HG03565 (cell line): ENCODE results near the gene OGA.

Source experiments
- ATAC-seq: cut with Tn5 transposase; IDR thresholded peaks from one replicate; pipeline ENCODE4 v1.9.1; 2021; ENCODE audit warnings: mild to moderate bottlenecking, moderate library complexity; ENCODE audit not compliant: unreplicated experiment

Gene OGA

DNA sequence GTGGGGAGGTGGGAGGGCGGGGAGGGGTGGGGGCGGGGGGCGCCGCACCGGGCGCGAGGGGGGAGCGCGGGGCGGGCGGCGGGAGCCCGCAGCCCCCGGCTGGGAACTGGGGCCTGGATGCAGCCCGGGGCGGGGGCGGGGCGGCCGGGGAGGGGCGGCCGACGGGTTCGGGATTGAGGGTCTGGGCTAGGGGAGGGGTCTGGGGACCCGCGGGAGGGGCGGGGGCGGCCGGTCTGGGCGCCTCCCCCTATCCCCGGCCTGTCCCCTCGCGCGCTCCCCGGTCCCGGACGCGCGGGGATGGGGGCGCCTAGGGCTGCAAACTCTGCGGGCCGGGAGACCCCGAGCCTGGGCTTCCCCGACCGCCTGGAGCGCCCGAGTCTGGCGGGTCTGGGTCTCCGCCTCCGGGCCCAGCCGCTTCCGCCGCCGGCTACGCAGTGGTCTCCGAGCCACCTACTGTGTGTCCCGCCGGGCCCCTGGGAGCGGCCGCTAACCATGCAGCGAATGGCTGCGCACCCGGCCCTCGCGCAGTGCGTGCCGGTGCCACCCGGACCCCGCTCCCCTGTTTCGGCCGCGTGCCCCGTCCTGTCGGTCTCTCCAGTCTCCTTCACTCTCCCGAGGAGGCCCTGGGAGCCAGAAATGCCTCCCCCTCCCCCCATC is 42.0 kb downstream of the OGA start:
- no peak for ATAC-seq

DNA sequence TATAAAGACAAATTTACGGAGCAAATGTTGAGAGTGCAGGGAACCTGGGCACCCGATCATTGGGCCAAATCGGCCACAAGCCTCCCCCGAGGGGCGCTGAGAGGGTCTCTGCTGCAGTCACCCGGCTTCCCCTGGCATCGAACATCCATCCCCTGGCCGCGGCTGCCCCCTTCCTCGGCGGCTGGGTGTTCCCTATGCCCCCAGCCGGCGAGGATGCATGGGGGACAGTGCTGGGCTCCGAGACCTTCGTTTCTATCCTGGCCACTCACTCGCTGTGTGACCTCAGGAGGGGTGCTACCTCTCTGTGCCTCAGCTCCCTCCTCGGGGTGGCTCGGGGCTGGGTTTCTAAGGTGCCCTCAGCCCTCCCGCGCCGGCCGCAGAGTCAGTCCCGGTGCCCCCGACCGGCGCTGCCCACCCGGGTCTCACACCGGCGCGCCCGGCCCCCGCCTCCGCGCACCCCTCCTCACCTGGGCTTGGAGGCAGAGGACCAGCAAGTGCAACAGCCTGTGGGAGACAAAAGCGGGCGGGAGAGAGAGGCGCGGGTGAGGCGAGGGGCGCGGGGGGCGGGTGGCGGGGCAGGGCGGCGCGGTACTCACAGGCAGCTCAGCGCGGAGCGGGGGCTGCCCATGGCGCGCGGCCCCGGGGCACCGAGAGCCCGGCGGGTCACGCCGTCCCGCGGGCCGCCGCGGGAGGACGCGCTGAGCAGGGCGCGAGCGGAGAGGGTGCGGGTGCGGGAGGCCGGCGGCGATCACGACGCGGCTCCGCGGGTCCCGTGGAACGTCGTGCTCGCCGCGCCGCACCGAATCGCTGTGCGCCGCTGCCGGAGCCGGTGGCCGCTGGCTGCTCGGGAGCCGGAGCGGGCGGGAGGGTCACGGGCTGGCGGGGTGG is 42.7 kb downstream of the OGA start, which contains the start of gene FGF8:
Gene FGF8 (minus strand): TSS at position 842 of the 888 bp plus-strand sequence. CDS start 214 bp downstream, at position 628.
- ATAC-seq, result no peak

DNA sequence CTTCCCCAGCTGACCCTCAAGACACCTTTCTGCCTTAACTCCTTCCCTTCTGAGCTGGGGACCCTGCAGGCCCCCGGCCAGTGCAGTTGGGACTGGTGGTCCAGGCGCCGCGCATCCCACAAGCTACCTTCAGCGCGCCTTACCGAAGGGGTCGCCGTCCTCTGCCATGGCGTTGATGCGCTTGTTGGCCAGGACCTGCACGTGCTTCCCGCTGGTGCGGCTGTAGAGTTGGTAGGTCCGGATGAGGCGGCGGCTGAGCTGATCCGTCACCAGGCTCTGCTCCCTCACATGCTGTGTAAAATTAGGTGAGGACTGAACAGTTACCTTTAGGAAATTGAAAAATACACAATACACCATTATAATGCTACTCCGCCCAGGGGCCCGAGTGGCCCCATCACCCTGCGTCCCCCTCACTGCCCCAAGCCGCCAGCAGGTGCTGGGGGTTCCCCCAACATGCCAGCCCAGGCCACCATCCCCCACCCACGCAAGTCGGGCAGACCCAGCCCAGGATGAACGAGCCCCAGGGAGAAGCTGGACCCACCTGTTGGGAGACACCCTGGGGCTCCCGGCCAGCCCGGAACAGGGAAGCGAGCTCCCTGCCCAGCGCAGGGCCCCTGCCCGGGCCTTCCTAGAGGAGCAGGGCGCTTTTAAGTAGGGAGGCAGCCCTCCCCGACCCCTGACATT is 43.5 kb downstream of the OGA start:
- ATAC-seq, result no peak

DNA sequence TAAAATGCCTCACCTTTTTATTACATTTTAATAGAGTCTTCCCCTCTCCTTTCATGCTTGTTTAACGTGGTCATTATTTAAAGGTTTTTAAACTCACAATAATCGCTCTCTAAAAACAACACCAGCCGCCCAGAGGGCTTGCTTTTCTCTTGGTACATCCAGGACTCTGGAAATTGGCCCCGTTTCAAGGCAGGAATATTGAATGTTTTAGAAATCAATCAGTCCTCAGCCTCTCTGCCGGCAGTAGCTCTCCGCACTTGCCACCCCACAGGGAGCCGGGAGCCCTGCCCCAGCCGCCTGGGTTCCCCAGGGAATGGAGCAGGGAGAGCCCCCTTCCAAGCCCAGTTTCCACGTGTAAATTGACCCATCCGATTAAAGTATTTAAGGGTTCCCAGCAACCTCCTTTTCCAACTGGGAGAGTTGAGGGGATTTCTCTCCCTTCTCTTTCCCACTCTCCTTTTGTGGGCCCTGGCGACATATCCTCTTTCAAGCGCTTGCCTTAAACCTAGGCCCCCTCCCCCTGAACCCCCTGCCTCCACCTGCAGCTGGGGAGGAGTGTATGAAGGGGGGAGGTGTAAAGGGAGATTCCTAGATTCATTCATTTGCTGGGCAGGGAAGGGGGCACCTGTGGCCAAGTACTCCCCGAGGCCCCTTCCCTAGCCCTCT is 44.2 kb downstream of the OGA start:
- no peak for ATAC-seq

DNA sequence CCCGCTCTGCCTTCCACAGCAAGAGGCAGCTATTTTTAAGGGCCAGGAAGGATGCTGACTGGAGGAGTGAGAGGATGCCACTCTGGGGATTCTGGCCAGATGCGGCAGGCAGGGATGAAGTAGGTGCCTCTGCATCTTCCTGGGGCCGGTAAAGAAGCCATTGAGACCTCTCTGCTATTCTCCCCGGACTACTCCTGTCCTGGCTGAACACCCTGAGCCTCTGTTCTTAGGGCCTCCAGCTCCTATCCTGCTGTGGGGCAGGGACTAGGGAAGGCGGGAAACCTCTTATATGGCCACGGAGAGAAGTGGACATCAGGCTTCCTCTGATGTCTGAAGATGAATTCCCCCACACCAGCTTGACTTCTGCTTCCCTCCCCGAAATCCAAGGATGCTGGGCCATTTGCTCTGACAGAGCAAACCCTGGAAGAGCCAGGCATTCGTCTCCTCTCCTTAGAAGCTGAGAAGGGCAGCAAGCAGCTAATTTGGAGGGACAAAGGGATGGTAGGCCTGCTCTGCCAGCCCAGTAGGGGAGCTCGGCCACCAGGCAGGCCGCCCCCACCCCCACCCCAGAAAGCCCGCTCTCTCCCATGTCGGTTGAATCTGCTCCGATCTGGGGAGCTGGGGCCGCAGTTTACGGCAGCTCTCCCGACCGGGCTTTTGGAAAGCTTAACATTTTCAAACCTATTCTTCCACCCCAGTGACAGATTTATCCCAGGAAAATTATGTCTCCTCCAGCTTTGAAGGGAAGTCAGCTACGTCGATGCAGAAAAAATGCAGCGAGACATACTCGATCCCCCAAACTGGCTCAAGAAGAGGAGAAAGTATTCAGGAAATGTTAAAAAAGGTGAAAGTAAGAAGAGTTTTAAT is 45.1 kb downstream of the OGA start:
- no peak for ATAC-seq

DNA sequence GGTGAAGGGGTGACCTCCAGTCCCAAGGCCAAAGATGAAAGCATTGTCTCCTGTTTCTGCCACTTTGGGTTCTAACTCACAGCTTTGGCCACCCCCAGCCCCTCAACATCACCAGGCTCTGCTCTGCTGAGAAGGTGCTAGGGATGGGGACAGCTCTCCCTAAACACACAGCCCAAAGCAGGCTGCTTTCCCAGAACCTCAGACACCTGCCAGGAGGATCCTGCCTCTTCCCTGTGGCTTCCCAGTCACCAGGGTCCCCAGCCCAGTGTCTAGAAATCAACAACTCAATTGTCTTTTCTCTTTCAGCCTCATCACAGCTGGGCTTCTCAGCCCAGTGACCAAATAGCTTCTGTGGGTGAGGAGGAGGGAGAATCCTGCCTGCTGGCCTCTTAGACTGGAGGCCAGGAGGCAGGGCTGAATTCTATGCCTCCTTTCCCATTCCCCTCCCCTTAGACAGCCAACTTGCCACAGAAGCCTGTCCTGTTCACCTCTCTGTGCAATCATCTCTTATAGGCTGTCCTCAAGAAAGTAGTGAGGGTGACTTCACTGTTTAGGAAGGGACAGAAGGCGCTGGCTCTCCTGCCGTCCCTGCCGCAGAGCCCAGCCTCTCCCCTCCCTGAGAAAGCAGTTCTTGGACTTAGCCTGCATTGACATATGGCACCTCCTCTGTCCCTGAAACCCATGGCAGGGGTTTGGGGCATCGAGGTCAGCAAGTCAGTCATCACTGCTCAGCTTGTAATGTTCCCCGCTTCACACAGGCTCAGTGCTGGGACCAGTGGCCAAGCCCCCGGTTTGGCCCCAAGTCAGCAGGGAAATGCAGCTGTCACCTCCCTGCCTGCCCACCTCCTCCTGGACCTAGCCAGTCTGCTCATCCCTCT is 46.0 kb downstream of the OGA start:
- no peak for ATAC-seq

DNA sequence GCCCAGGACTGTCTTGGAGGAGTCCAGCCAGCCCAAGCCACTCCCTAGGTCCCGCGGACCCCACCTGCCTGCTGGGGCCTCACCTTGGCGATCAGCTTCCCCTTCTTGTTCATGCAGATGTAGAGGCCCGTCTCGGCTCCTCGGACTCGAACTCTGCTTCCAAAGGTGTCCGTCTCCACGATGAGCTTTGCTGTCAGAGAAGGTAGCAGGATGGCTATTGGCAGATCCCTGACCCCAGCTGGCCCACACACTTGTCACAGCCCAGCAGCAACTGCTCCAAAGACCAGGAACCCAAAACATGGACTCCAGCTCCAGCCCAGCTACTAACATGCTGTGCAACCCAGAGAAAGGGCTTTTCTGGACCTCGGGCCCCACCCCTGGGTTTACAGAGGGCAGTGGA is 46.9 kb downstream of the OGA start:
- no peak for ATAC-seq

DNA sequence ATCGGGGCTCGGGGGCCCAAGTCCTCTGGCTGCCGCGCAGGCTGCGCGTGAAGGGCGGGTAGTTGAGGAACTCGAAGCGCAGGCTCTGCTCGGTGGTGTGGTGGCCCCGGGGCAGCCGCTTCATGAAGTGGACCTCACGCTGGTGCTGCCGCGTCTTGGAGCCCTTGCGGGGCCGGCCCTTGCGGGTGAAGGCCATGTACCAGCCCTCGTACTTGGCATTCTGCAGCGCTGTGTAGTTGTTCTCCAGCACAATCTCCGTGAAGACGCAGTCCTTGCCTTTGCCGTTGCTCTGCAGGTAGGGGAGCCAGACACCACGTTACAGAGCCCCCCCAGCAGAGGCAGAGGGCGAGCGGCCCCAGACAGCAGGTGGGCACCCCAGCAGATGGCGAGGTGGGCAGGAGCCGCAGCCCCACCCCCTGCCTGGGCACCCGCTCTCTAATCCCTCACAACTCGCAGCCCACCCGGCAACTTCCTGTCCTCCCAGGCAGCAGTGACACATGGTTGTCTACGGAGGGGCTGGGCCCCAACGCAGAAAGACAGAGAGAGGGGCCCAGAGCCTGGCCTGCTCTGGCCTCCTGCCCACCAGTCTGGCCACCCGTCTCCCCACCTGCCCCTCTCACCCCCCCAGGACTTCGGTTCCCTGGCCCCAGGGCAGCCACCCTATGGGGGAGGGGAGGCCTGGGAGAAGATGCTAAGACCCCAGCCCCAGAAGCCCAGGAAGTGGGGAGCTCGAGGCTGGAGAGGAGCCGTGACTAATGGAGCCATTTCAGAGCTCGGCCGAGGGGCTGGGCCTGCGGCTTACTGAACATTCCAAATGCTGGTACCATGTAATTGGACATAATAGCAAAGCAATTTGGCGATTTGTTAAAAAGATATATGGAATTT is 47.7 kb downstream of the OGA start:
- ATAC-seq, result no peak

DNA sequence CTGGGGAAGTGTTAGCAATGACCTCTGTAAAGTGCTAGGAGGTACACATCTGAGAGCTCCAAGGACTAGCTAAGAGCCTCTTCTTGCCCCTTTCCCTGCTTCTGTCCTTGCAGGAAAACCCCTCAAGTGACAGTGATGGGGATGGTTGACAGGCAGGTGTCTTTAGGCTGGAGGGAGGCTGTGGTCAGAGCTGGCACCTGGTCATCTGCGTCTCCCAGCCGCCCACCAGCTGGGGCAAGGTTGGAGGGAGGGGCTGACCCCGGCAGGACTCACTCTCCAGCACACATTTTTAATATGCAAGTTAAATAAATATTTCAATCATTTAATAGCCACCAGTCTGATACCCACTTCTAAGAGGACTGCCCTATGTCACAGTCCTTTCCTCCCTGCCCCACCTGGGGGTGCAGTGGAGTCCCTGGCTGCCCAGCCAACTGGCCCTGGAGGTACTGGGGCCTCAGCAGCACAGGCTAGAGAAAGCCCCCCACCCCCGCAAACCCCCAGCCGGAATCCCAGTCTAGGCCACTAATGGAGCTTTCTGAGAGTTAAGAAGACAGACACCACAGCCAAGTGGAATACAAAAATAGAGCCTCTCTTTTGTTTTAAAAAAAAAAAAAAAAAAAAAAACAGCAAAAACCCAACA is 48.6 kb downstream of the OGA start:
- ATAC-seq, result no peak

DNA sequence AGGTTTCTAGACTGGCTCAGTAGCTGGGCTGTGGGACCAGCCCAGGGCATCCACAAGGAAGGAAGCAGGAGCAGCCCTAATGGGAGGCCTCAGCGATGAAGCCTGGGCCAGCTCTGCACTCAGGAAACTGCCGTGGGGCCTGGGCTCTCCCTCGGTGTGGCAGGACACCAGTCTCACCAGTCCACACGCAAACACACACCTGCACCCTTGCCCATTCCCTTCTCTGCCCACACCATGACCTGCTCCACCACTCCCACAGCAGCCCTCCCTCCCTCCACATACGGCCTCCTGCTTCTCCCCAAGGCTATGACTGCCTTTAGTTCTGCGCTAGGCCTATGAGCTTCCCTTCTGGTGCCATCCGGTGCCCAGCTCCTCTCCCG is 49.5 kb downstream of the OGA start:
- no peak for ATAC-seq

DNA sequence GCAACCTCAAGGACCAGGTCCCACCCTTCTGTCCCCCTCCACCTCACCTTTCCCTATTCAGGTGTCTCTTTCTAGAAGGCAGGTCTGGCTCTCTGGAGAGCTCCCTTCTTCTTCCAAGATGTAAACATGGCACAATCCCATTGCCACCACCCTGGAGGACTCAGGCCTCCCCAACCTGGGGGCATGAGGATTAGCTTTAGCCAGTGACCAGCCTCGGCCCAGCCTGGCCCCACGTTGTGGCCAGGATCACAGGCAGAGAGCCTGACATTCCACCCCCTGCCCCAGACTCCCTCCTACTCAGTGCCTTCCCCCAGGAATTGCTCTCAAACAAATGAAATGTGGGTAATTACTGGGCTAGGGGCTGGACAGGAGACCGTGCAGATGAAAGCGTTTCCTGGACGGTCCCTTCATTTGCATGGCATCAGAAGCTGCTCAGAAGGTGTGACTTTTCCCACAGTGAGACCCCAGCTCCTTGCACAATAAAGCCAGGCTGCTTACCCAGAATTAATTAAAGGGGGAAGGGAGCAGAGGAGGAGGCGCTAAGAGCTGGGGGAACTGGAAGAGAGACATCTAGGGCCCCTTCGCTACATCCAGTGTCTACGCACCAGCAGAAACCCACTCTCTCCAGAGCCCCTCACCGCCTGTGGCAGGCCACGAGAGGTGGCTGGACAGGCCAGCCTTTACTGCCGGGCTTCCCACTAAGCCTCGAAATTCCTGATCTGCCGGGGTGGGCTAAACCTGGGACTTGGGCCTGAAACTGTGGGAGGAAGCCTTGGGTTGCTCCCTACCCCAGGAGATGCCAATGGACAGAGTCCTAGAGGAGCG is 50.1 kb downstream of the OGA start:
- no peak for ATAC-seq

DNA sequence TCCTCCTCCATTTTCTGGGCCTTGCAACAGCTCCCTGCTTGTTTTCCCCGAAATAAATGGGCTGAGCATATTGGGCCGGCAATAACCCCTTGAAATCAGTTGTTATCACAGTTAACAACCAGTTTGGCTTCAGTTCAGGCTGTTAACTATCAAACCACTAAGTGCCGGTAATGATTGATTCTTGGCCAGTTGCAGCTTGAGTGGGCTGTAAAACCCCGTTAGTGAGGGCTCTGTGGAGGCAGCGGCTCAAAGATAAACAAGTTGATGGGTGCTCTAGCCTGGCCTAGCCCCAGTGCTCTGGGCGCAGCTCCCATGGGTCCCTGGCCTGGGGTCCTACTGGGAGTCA is 50.7 kb downstream of the OGA start:
- no peak for ATAC-seq

DNA sequence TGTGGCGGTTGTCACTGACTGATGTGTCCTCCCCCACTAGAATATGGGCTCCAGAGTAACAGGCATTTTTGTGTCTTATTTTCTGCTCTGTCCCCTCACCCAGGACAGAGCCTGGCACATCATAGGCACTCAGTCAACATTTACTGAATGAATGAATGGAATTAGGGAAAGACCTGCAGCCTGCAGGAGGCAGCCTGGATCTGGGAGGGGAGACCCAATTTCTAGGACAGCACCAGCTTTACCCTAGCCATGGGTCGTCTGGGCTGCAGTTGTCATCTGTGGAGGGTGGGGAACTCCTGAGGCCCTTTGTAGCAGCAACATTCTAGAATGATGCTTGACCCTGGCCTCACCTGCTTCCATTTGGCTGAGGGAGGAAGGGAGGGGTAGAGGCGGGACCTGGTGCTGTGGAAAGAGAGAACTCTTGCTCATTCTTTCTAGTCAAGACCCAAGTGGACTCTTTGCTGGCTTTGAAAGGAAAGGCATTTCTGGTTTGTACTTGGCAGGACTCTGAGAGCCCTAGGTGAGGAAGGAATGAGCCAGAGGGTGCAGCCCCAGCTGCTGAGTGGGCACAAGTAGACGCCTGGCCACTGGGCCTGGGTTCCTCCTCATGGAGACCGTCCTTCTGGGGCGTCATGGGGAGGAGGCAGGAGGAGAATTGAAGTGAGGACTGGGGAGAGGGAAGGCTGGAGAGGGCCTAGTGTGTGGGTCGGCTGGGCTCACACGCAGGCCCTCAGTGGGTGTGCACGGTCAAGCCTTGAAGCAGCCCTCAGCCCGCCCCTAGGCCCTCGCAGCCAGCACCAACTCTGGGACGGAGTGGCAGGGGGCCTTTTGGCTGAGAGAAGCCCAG is 51.3 kb downstream of the OGA start:
- ATAC-seq, result no peak

DNA sequence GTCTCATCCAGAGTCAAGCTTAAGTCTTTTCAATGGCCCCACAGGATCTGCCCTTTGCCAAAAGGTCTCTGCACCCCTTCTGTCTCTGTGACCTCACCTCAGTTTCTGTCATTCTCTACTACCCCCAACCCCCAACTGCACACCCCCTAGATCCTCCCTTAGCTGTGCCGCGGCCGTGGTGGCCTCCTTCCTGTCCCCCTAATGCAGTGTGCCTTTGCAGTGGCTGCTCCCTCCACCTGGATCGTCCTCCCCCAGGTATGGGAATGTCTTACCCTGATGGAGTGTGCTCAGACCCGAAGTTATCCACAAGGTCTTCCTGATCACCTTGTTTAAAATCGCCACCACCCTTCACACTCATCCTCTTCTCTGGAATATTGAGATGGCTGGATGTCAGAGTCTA is 51.9 kb downstream of the OGA start:
- ATAC-seq, result no peak

DNA sequence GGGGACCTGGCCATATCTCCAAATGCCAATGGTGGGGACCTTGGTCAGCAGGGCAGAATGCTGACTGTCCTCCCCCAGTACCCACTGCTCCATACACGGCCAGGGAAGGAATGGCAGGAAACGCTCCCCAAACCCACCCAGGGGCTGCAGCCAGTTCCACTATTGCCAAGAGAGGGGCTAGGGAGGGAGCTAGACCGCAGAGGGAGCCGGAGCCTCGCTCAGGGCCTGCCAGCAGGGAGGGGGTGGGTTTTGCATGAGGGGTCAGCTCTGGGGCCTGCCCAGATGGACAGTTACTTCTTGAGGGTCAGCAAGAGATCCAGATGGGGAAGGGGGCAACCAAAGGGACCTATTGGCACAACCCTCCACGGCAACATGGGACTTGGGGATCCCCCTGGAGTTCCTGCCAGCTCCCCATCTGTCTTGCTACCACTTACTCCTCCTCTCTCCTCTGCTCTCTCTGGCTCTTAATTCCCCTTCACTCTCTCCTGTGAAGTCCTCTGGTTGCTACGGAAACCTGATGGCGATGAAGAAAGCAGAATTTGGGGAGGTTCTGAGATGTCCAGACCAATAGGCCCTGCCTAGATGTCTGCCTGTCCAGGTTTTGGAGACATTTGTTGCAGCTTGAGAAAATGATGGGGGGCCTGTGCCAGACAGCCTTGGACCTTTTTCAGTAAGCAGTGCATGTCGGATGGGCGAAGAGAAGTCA is 55.0 kb downstream of the OGA start:
- ATAC-seq, result no peak

DNA sequence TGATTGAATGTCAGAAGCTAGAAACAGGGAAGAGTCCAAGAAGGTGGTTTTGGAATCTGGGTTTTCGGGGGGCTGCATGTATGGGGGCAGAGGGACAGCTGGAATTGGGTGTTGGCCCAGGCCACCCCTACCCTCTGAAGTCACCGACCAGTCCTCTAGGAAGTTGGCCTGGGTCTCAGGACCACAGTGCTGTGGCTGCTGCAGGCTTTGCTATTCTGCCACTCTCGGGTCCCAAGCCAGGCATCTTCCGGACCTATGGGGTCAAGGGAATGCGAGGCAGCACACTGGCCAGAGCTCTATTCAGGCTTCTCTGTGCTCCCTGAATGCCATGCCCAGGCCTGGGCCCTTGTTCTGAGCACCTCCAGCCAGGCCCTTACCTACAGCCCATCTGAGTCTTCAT is 55.5 kb downstream of the OGA start:
- ATAC-seq, result no peak
